GM18868 (cell line): Measurements from ENCODE around the gene POLR3GL.
"Not testable (repeated sequence)": the region's sequence is repeated elsewhere in the genome, so short reads cannot be mapped to it uniquely, and the experiment has no call there.

Experiments used
- ATAC-seq: cut with Tn5 transposase; IDR thresholded peaks from one replicate; pipeline ENCODE4 v1.9.1; 2021; ENCODE audit warnings: mild to moderate bottlenecking, moderate library complexity; ENCODE audit not compliant: unreplicated experiment

POLR3GL gene

DNA sequence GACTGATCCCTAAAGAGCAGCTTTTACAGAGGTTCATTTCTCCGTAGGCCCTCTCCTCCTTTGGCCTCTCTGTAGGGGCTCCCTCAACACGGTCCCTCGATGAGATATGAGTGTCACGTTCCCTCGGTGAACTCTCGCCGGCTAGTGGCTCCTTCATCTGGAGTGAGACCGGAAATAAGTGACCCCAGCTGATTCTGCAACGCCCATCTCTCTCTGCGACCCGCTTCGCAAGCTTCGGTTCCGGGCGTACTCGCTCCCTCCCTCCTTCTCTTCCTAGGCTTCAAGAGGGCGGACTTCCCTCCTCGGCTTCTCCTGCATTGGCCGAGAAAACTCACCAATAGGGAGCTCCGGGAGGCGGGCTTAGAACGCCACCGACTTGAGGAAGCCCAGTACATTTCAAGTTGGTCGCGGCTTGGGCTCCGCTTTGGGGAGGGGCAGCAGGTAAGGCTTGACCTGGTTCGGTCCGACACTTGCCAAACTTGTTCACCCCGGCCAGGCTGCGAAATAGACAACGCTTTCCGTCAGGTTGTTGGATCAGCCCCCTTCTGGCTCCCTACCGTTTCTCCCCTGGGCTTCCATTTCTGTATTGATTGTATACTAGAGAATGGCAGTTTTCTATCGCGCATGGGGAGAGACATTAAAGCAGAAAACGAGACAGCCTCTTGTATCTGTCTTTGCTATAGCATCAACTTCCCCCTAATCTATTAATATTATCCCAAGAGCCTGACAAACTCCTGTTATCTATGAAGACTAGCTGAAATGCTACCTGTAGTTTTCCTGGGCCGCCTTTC lies at the start of gene POLR3GL, which contains the start of gene ANKRD34A:
POLR3GL (plus strand) TSS at position 363 of the 791 bp plus-strand sequence. CDS start 10,176 bp downstream, outside the sequence.
ANKRD34A (minus strand) TSS at position 248 of the 791 bp plus-strand sequence. CDS start 2,816 bp downstream, outside the sequence.
- ATAC-seq, result peak; percentile 90

GRCh38 chr1:145916745-145917144 lies 47.7 kb upstream of the POLR3GL start:
- ATAC-seq, result no peak

DNA sequence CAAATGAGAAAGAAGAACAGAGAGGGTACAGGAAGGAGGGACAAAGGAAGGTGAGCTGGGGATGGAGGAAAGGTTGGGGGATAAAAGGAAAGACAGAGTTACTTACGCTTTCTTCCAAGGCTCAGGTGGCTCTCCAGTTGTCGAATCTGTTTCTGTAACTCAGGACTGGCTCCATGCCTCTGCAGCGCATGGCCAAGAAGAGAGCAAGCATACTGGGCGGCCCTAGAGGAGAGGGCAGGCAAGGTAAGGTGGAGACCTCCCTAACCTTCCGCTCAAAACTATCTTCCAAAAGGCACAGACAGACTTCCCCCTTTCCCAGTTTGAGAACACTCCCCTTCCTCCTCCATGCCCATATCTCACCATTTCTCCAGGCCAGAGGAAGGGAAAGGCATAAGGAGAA lies 46.9 kb upstream of the POLR3GL start:
- ATAC-seq, result no peak

DNA sequence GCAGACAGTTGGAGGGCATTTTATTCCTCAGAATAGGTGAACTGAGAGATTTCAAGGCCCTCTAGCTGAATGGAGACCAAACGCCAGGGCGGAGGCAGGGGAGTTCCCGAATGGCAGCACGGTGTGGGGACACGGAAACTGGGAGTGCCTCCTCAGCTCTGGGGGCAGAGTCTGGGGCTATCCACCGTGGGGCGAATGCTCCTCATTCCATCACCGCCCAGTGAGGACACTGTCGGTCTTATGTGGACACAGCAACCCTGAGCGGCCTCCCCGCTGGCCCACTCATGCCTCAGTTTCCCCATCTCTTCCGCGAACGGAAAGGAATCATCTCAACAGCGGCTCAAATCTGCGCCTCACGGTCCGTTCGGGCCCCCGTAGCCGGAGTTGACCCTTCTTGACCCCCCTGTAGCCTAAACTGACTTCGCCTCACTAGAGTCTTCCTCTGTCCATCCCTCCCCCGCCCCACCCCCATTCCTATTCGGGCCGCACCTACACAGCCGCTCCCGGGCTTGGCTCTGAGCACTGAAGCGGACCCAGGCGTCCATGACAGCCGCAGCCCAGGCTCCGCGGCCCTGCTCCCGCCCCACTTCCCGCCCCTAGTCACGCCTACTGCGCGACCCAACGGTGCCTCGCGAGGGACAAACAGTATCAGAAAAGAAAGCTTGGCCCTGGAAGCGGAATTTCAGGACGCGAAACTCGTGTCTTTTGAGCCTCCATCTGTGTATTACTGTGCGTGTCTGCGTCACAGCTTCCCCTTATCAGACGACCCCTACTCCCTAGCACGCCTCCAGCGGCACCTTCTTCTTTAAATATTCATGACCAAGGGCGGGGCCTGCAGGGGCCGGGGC lies 46.1 kb upstream of the POLR3GL start, which contains the start of gene PEX11B:
PEX11B (minus strand) TSS at position 574 of the 848 bp plus-strand sequence; CDS start at position 545, 29 bp downstream.
- ATAC-seq, result peak; percentile 91

DNA sequence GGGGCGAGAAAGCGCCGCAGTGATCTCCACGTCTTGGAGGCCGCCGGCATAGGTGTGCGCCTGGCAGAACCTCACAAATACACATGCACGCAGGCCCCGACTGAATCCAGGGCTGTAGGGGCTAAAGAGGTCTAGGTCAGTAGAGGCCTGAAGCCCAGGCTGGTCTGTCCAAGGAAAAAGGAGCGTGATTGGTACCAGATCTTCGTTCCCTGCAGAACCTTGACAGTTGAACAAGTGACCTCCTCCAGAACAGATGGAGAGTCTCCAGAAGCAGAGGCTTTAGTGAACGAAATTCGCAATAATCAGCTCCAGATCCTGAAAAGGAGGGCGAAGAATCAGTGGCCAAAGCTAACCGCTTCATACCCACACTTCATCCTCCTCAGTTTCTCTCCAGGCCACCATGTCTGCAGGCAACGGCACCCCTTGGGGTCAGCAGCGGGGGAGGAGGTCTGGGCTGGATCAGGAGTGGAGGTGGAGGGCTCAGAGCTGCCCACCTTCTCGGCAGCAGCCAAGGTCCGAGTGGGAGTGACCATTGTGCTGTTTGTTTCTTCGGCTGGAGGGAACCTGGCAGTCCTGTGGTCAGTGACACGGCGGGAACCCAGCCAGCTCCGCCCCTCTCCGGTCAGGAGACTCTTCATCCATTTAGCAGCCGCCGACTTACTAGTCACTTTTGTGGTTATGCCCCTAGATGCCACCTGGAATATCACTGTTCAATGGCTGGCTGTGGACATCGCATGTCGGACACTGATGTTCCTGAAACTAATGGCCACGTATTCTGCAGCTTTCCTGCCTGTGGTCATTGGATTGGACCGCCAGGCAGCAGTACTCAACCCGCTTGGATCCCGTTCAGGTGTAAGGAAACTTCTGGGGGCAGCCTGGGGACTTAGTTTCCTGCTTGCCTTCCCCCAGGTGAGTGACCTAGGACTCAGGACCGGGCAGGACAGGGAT lies 45.2 kb upstream of the POLR3GL start:
- ATAC-seq, result no peak

GRCh38 chr1:145920297-145920696 lies 44.2 kb upstream of the POLR3GL start:
- ATAC-seq, result not testable (repeated sequence)

DNA sequence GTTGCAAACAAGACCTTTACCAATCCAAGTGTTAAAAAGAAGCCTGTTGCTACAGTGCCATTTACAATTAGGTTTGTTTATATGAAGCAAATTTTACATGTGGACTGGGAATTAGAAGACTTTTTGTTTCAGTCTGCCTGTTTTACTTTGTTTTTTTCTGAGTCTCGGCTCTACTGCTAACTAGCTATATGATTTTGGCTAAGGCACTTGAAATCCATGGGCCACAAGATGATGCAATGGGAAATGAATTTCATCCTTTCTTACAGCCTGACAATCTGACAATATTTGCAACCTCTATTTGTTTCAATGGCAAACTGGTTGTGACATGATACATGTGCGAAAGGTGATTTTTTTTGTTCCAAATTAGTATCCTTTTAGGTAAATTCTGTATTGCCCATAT lies 42.2 kb upstream of the POLR3GL start:
- no peak for ATAC-seq

DNA sequence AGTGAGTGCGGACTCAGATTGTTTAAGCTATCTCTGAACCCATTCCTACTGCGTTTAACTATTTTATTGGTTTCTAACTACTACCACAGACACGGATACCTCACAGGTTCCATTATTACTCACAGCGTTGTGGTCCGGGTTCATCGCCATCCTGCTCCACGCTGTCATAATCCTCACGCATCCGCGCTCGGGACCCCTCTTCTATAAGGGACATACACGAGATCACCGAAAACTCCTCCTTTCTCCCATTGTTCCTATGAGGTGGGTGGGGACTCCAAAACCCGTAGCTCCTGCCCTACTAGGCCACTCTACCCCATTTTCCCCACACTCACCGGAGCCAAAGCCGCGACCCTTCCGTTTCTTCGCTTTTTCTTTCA lies 37.8 kb upstream of the POLR3GL start:
- no peak for ATAC-seq

DNA sequence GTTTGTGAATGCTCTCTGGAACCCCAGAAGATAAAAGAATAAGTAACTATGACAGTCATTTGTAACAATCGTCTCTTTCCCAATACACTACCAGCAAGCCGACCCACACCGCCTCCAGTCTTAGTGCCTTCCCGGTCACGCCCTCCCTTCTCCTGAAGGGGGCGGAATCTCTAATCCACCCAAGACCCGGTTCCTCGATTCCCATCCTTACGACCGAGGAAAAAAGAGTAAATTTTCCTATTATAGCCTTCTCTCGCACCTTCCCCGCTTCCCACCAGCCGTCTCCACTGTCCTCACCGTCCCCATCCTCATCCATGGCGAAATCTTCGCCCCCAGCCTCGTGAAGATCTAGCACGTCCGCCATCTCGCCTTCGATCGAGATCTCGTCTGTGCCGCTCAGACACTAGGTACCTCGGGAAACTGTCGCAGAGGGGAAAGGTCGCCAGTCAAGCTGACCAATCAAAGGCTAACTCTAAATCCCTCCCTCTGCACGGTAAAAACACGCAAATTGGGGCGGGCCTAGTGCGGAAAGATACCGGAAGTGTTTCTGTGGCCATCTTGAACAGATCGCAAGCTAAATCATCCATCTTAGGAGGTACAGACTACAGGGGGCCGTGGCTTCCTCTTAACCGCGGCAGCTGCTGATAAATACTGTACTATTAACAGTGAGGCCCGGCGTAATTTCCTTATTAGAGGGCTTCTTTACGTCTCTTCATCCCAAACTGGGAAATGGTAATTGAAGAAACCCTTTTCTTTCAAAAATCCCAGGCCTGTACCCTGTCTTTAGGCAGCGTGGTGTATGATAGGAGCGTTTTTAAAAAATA lies 37.2 kb upstream of the POLR3GL start, which contains the start of gene RBM8A:
RBM8A (minus strand) TSS at position 422 of the 824 bp plus-strand sequence; CDS start at position 364, 58 bp downstream.
- ATAC-seq, result peak; percentile 97

DNA sequence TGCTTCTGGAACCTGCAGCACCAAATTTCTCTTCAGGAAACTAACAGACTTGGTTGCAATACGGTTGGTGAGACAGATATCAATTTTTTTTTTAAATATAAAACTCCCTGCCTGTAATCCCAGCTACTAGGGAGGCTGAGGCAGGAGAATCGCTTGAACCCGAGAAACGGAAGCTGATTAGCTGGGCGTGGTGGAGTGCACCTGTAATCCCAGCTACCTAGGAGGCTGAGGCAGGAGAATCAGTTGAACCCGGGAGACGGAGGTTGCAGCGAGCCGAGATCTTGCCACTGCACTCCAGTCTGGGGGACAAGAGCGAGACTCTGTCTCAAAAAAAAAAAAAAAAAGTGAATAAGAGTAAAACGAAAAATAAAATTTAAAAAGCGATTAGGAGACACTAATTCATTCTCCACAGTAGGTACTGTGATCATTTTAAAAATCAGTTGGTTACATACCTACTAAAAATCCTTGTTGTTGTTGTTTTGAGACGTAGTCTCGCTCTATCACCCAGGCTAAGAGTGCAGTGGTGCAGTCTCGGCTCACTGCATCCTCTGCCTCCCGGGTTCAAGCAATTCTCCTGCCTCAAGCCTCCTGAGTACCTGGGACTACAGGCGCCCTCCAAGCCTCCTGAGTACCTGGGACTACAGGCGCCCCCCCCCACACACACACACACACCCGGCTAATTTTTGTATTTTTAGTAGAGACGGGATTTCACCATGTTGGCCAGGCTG lies 36.4 kb upstream of the POLR3GL start:
- no peak for ATAC-seq

DNA sequence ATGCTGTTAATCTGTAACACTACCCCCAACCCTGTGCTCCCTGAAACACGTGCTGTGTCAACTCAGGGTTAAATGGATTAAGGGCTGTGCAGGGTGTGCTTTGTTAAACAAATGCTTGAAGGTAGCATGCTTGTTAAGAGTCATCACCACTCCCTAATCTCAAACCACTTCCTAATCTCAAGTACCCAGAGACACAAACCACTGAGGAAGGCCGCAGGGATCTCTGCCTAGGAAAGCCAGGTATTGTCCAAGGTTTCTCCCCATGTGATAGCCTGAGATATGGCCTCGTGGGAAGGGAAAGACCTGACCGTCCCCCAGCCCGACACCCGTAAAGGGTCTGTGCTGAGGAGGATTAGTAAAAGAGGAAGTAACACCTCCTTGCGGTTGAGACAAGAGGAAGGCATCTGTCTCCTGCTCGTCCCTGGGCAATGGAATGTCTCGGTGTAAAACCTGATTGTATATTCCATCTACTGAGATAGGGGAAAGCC lies 31.9 kb upstream of the POLR3GL start:
- ATAC-seq, result not testable (repeated sequence)

GRCh38 chr1:145935708-145936107 lies 28.8 kb upstream of the POLR3GL start:
- no peak for ATAC-seq

DNA sequence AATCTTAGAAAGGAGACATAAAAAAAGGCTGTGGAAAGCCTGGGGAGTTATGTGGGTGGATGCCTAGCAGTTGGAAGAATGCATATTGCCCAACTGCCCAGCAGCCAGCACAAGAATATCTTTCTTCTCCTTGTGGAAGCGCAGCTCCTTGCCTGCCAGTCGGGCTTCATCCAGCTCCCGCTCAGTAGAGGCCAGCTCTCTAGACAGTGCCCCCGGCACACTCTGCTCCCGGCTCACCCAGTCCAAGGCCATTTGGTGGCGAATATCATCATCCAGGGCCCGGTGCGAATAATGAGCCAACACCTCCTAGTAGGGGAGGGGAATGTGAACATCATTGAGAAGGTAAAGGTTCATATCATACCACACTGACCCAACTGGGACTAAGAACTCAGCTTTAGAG lies 28.2 kb upstream of the POLR3GL start:
- ATAC-seq, result no peak

GRCh38 chr1:145937436-145937835 lies 27.1 kb upstream of the POLR3GL start:
- no peak for ATAC-seq

DNA sequence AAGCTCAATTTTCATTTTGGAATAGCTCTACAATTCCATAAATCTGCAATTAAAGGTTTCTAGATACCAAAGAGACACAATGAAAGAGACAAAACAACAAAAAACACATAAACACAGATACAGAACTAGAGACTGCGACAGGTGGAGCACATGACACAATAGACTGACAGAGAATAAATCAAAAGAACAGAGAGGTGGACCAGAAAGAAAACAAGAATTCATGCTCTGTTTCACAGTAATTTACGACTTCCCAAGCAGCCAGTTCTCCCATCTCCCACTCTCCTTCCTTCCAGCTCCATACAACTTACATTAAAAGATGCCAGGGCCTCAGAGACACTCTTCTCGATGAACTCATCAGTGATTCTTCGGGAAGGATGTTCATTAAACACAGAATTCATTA lies 22.1 kb upstream of the POLR3GL start:
- no peak for ATAC-seq

GRCh38 chr1:145942871-145943270 lies 21.6 kb upstream of the POLR3GL start:
- no peak for ATAC-seq

DNA sequence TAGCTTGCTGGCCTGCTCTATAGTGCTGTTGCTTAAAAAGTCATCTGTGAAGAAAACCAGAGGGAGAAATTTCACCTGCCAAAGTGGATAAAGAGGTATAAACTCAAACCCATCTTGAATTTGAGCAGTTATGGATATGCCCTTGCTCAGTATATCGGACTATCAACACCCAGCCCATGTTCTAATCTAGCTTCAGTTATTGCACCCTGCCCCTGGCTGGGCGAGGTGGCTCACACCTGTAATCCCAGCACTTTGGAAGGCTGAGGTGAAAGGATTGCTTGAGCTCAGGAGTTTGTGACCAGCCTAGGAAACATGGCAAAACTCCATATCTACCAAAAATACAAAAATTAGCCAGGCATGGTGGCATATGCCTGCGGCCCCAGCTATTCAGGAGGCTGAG lies 20.0 kb upstream of the POLR3GL start:
- no peak for ATAC-seq

GRCh38 chr1:145946477-145946986 lies 18.0 kb upstream of the POLR3GL start:
- no peak for ATAC-seq
